ENCODE data around the gene SETD2. TPM values are rescaled to one million over a fixed set of nuclear protein-coding genes. Genes with fewer than 3 reads are reported as not detected.
"Not testable (repeated sequence)": the region's sequence is repeated elsewhere in the genome, so short reads cannot be mapped to it uniquely, and the experiment has no call there.

The SETD2 gene
- total and polyA plus RNA-seq, 2 donors = 22.5 to 95.7 TPM

- Histone ChIP-seq H3K4me1 (ENCODE audit: insufficient read depth) (no peaks in the 10 kb centered on the region), H3K36me3 (ENCODE audit: insufficient read depth) (peaks cover 8% of the 10 kb centered on the region), H3K27ac (ENCODE audit: low read depth) (no peak overlapping the region), H3K4me3 (ENCODE audit: low read depth, low read length) (no peak overlapping the region)
- DNase-seq (ENCODE audit: extremely low spot score) = no peak
- 62% methylated on average over 2 of the region's 2 CpGs for WGBS
These were observed 60.3 kb downstream of the SETD2 start for GRCh38 chr3:47103619-47104018.

- H3K27ac ChIP-seq (ENCODE audit: low read depth) = no peak overlapping the region
- H3K36me3 ChIP-seq (ENCODE audit: insufficient read depth) = peaks cover 8% of the 10 kb centered on the region
- DNase-seq (ENCODE audit: extremely low spot score) = no peak
- whole genome bisulfite sequencing = 98% methylated on average over 6 of the region's 6 CpGs
- H3K4me3 ChIP-seq (ENCODE audit: low read depth, low read length) = no peak overlapping the region
- H3K4me1 ChIP-seq (ENCODE audit: insufficient read depth) = no peaks in the 10 kb centered on the region
These were observed 61.8 kb downstream of the SETD2 start for GRCh38 chr3:47102081-47102600.

GRCh38 chr3:47098910-47099309 lies 65.0 kb downstream of the SETD2 start:
- no peak for DNase-seq (ENCODE audit: extremely low spot score)
- no peak overlapping the region for H3K27ac ChIP-seq (ENCODE audit: low read depth)
- 65% methylated on average over 2 of the region's 2 CpGs for WGBS
- no peaks in the 10 kb centered on the region for H3K4me1 ChIP-seq (ENCODE audit: insufficient read depth)
- H3K4me3 ChIP-seq (ENCODE audit: low read depth, low read length) = no peak overlapping the region
- H3K36me3 ChIP-seq (ENCODE audit: insufficient read depth) = peaks cover 10% of the 10 kb centered on the region

- no peak for DNase-seq (ENCODE audit: extremely low spot score)
- H3K4me3 ChIP-seq (ENCODE audit: low read depth, low read length) = no peak overlapping the region
- 75% methylated on average over 5 of the region's 5 CpGs for WGBS
- no peaks in the 10 kb centered on the region for H3K4me1 ChIP-seq (ENCODE audit: insufficient read depth)
- peaks cover 10% of the 10 kb centered on the region for H3K36me3 ChIP-seq (ENCODE audit: insufficient read depth)
- no peak overlapping the region for H3K27ac ChIP-seq (ENCODE audit: low read depth)
These were observed 66.0 kb downstream of the SETD2 start for GRCh38 chr3:47097864-47098263.

- Histone ChIP-seq H3K27ac (ENCODE audit: low read depth) (no peak overlapping the region), H3K36me3 (ENCODE audit: insufficient read depth) (peaks cover 5% of the 10 kb centered on the region), H3K4me3 (ENCODE audit: low read depth, low read length) (no peak overlapping the region), H3K4me1 (ENCODE audit: insufficient read depth) (no peaks in the 10 kb centered on the region)
- WGBS = 36% methylated on average over 1 of the region's 1 CpG
- no peak for DNase-seq (ENCODE audit: extremely low spot score)
These were observed 67.0 kb downstream of the SETD2 start for GRCh38 chr3:47096959-47097358.

GRCh38 chr3:47092090-47092489 lies 71.8 kb downstream of the SETD2 start:
- 85% methylated on average over 3 of the region's 3 CpGs for WGBS
- no peak for DNase-seq (ENCODE audit: extremely low spot score)

GRCh38 chr3:47089630-47090029 lies 74.3 kb downstream of the SETD2 start:
- H3K27ac ChIP-seq (ENCODE audit: low read depth) = no peak overlapping the region
- 91% methylated on average over 2 of the region's 2 CpGs for WGBS

More at GRCh38 chr3:47092090-47092489, 71.8 kb downstream of the SETD2 start:
- no peaks in the 10 kb centered on the region for H3K4me1 ChIP-seq (ENCODE audit: insufficient read depth)
- H3K4me3 ChIP-seq (ENCODE audit: low read depth, low read length) = no peak overlapping the region
- H3K36me3 ChIP-seq (ENCODE audit: insufficient read depth) = peaks cover 3% of the 10 kb centered on the region
- H3K27ac ChIP-seq (ENCODE audit: low read depth) = no peak overlapping the region

GRCh38 chr3:47086071-47086470 lies 77.8 kb downstream of the SETD2 start:
- no peak for DNase-seq (ENCODE audit: extremely low spot score)
- Histone ChIP-seq H3K4me1 (ENCODE audit: insufficient read depth) (no peaks in the 10 kb centered on the region), H3K4me3 (ENCODE audit: low read depth, low read length) (no peak overlapping the region), H3K36me3 (ENCODE audit: insufficient read depth) (peaks cover 1% of the 10 kb centered on the region), H3K27ac (ENCODE audit: low read depth) (no peak overlapping the region)
- 91% methylated on average over 7 of the region's 7 CpGs for WGBS

More at GRCh38 chr3:47089630-47090029, 74.3 kb downstream of the SETD2 start:
- Histone ChIP-seq H3K4me3 (ENCODE audit: low read depth, low read length) (no peak overlapping the region), H3K36me3 (ENCODE audit: insufficient read depth) (peaks cover 4% of the 10 kb centered on the region), H3K4me1 (ENCODE audit: insufficient read depth) (no peaks in the 10 kb centered on the region)
- DNase-seq (ENCODE audit: extremely low spot score) = no peak

GRCh38 chr3:47083786-47084185 lies 80.1 kb downstream of the SETD2 start:
- H3K4me3 ChIP-seq (ENCODE audit: low read depth, low read length) = no peak overlapping the region
- WGBS = 96% methylated on average over 3 of the region's 3 CpGs
- H3K4me1 ChIP-seq (ENCODE audit: insufficient read depth) = no peaks in the 10 kb centered on the region
- no peak for DNase-seq (ENCODE audit: extremely low spot score)
- H3K27ac ChIP-seq (ENCODE audit: low read depth) = no peak overlapping the region
- H3K36me3 ChIP-seq (ENCODE audit: insufficient read depth) = peaks cover 5% of the 10 kb centered on the region

- Histone ChIP-seq H3K27ac (ENCODE audit: low read depth) (no peak overlapping the region), H3K4me1 (ENCODE audit: insufficient read depth) (no peaks in the 10 kb centered on the region), H3K36me3 (ENCODE audit: insufficient read depth) (peaks cover 5% of the 10 kb centered on the region), H3K4me3 (ENCODE audit: low read depth, low read length) (no peak overlapping the region)
- 90% methylated on average over 1 of the region's 1 CpG for WGBS
- no peak for DNase-seq (ENCODE audit: extremely low spot score)
These were observed 81.4 kb downstream of the SETD2 start for GRCh38 chr3:47082519-47082918.

- H3K27ac ChIP-seq (ENCODE audit: low read depth) = no peak overlapping the region
- peaks cover 8% of the 10 kb centered on the region for H3K36me3 ChIP-seq (ENCODE audit: insufficient read depth)
- H3K4me3 ChIP-seq (ENCODE audit: low read depth, low read length) = no peak overlapping the region
- no peak for DNase-seq (ENCODE audit: extremely low spot score)
- H3K4me1 ChIP-seq (ENCODE audit: insufficient read depth) = no peaks in the 10 kb centered on the region
These were observed 84.5 kb downstream of the SETD2 start for GRCh38 chr3:47079432-47079831.

GRCh38 chr3:47073685-47074084 lies 90.2 kb downstream of the SETD2 start:
- Histone ChIP-seq H3K36me3 (ENCODE audit: insufficient read depth) (peaks cover 4% of the 10 kb centered on the region), H3K27ac (ENCODE audit: low read depth) (no peak overlapping the region), H3K4me1 (ENCODE audit: insufficient read depth) (no peaks in the 10 kb centered on the region), H3K4me3 (ENCODE audit: low read depth, low read length) (no peak overlapping the region)
- DNase-seq (ENCODE audit: extremely low spot score) = no peak
- WGBS = 78% methylated on average over 2 of the region's 2 CpGs

GRCh38 chr3:47070770-47071169 lies 93.1 kb downstream of the SETD2 start:
- Histone ChIP-seq H3K27ac (ENCODE audit: low read depth) (no peak overlapping the region), H3K4me3 (ENCODE audit: low read depth, low read length) (no peak overlapping the region), H3K36me3 (ENCODE audit: insufficient read depth) (peaks cover under 1% of the 10 kb centered on the region), H3K4me1 (ENCODE audit: insufficient read depth) (no peaks in the 10 kb centered on the region)
- no peak for DNase-seq (ENCODE audit: extremely low spot score)
- WGBS = 98% methylated on average over 3 of the region's 3 CpGs

GRCh38 chr3:47066259-47066658 lies 97.7 kb downstream of the SETD2 start:
- whole genome bisulfite sequencing = 97% methylated on average over 3 of the region's 3 CpGs
- not testable (repeated sequence) for H3K4me3 ChIP-seq (ENCODE audit: low read depth, low read length); H3K27ac ChIP-seq (ENCODE audit: low read depth); DNase-seq (ENCODE audit: extremely low spot score); H3K36me3 ChIP-seq (ENCODE audit: insufficient read depth); H3K4me1 ChIP-seq (ENCODE audit: insufficient read depth)

GRCh38 chr3:47065681-47066080 lies 98.2 kb downstream of the SETD2 start:
- H3K27ac ChIP-seq (ENCODE audit: low read depth) = no peak overlapping the region
- no peak overlapping the region for H3K4me3 ChIP-seq (ENCODE audit: low read depth, low read length)
- no peak for DNase-seq (ENCODE audit: extremely low spot score)
- no peaks in the 10 kb centered on the region for H3K4me1 ChIP-seq (ENCODE audit: insufficient read depth)
- peaks cover 4% of the 10 kb centered on the region for H3K36me3 ChIP-seq (ENCODE audit: insufficient read depth)
